ENCODE data around the gene SLC30A2.

Gene SLC30A2

DNA sequence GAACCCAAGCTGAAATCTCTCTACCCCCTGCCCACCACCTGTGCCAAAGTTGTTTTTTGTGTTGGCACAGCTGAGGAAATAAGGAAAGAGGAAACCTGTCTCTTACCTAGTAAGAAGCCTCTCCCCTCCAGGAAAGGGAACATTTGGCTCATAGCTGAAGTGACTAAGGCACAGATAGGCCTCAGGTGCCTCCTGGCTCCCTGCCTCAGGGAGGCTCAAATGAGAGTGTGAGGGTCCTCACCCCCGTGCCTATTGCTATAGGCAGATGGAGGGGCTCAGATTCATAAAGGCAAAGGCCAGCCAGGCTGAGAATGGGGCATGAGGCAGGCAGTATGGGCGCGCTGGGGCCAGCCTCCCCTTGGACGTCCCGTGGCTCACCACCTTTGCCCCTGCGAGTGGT lies 7.4 kb downstream of the SLC30A2 start:
- DNase-seq, result no peak

DNA sequence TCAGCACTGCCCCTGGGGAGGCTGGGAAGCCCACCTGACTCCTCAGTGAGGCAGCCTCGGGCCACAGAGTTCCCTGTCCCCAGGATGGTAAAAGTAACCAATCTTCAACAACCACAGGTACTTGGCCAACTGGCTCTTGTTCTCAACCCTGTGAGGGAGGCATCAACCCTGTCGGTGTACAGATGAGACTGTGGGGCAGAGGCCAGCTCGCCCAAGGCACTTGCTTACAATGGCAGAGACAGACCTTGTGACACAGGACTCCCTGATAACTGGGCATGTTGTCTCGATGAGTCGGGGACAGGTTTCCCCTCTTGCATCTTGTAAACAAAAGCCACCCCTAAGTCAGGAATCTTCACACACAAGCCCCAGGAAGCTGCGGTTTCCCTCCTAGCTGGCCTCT lies 8.0 kb downstream of the SLC30A2 start:
- DNase-seq, result no peak

DNA sequence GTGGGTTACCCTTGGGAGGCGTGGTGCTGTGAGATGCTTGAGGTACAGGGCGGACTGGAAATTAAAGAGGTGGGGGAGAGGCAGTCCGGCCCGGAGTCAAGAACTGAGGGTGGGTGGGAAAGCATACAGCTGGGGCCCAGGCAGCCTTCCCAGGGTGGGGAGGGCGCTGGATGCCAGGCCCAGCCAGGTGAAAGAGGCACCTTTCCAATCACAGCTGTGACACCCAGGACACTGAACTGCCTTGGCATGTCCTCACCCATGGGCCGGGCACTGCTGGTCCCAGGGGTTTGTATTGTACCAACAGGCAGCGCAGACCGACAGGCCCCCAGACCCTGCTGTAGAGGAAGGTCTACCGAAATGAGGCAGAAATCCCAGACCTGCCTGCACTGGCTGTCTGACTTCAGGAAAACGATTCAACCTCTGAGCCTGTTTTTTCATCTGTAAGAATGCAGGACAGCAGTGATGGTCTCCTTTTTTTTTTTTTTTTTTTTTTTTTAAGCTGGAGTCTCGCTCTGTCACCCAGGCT lies 9.1 kb downstream of the SLC30A2 start:
- DNase-seq, result no peak

DNA sequence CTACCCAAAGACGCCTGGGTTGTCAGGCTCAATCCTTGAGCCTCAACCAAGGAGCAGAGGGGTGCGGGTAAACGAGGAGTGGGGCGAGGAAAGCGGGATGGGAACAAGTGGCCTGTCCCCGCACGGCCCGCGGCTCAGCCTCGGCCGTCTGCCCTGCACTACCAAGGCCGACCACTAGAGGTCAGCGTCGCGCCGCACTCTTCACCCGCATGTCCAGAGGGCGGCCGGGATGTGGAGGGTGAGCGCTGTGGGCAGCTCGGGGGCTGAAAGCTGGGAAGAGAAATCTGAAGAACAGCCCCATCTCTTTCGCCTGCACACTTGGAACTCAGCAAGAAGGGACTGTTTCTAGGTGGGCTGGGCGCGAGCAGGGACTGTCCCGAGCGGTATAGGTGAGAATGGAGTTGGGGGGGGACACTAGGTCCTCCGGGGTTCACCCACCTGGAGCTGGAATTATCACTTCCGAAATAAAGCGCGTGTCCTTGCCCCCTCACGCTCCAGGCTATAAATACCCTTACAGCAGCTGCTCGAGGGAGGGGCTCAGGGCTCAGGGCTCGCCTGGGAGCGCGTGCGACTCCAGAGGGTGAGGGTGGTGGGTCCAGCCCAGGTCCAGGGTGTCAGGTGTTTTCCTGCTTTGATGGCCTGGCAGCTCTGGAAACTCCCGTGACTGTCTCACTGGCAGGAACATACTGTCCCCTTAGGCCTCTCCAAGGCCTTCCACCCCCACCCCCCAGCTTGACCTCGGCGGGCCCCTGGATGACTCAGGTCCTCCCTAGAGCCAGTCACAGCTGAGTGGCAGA lies 9.8 kb downstream of the SLC30A2 start:
- peak; percentile 57 to 81 for DNase-seq

DNA sequence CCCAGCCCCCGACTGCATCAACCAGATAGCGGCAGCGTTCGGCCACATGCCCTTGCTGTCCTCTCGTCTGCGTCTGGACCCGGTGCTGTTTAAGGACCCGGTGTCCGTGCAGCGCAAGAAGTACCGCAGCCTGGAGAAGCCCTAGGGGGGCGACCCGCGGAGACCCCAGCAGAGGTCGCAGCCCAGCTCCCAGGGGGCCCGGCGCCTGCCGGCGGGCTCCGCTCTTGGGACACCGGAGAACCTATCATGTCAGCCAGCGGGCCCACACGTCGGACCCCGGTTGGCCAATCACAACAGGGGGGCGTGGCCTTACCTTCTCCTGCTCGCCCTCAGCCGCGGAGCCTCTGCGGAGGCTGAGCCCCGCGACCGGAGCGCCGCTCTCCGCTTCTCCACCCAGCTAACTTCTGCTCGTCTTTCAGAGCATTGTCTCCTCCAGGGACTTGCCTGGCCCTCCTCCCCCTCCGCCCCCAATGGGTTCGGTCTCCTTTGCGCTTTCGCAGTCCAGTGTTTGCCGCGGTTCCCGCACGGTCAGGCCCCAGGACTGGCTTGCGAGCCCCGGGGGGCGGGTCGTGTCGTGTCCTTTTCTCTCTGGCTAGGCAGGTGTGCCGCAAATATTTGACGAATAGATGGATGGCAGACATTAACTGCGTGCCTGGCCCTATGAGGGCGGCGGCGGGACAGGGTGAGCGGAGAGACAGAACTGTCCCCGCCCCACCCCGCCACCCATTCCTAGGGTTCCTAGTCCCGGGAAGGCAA lies 10.5 kb downstream of the SLC30A2 start:
- DNase-seq, result peak; percentile 93 to 96

DNA sequence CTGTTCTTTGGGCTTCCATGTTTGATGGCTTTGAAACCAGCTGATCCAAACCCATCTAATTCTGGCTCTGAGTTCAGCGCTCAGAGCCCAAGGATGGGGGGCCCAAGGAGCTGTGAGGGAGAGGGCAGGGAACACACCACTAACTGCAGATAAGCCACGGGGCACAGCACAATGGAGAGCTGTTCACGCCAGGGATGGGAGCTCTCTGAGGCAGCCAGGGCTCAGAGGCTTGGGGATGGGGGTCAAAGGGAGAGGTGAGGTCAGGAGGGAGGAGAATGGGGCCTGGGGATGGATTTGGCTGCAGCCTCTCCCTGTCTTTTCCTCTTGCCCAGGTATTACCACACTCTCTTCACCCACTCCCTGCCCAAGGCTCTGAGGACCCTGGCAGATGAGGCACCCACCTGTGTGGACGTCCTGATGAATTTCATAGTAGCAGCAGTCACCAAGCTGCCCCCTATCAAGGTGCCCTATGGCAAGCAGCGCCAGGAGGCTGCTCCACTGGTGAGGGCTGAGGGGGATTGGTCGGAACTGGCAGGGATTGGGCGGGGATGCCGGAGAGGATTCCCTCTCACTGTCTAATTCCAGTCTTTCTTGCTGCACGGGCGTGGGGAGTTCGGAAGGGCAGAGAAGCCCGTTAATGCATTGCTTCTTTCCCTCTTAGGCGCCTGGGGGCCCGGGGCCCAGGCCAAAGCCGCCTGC lies 11.3 kb downstream of the SLC30A2 start:
- DNase-seq, result peak in 1 of 2 experiments; percentile 43

DNA sequence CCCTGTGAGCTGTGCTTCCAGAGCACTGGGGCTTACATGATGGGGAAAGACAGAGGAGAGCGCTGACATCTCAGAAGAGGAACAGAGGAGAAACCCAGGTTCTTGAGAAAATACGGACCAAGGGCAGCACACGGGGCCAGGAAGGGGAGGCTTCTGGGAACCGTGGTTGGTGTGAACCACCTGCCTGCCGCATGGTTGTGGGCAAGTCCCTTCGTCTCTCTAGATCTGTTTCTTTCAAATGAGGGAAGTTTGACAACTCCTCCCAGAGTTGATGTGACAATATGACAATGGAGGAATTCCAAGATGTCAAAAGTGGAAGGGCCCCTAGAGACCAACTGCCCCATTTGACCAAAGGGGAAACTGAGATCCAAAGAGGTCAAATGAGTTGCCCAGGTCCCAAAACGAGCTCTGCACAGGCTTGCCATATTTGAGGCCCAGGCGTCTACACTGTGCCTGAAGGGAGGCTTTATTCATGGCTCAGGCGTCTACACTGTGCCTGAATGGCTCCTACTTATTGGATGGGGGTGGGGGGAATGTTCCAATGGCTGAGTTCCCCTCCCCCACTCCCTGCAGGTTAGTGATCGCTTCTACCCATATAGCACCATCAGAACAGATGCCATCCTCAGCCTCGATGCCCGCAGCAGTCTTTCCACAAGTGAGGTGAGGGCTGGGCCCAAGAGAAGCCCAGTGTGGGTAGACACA lies 13.1 kb downstream of the SLC30A2 start:
- no peak for DNase-seq

DNA sequence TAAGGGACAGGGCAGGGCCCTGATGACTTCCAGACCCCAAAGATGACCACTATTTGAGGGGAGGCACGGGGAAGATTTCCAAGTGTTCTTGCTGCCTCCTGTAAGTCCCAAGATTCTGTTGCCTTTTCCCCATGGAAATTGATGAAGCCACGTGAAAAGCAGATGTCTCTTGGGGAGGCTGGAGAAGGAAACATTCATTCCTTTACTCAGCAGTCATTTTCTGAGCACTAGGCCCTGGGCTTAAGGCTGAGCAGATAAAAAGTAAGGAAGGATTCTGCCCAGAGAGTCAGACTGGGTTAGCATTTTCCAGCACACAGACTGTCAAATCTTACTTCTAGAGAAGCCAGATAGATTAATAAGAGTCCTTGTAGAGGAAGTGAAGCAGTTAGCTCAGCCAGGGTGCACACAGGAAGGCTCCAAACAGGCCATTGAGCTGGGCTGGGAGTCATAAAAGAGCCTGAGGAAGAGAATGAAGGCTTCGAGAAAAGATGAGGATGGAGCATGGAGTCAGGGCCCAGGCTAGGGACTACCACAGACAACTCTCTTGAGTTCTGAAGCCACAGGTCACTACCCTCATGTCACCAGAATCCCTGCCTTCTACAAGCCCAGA lies 14.2 kb downstream of the SLC30A2 start:
- DNase-seq, result no peak

DNA sequence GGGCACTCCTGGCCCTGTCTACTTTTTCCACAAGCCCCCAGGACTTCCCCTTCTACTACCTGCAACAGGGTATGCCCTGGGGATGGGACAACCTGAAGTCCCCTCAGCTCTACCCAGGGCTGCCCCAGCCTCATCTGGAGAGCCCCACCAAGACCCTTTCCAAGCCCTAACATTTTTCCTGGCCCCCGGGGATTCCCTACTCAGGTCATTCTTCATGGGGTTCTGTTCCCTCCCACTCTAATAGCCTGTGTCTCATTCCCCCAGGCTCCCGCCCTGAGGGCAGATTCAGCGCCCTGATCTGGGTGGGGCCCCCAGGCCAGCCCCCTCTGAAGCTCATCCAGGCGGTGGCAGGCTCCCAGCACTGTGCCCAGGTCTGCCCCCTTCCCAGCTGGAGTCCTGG lies 14.7 kb downstream of the SLC30A2 start:
- DNase-seq, result no peak

DNA sequence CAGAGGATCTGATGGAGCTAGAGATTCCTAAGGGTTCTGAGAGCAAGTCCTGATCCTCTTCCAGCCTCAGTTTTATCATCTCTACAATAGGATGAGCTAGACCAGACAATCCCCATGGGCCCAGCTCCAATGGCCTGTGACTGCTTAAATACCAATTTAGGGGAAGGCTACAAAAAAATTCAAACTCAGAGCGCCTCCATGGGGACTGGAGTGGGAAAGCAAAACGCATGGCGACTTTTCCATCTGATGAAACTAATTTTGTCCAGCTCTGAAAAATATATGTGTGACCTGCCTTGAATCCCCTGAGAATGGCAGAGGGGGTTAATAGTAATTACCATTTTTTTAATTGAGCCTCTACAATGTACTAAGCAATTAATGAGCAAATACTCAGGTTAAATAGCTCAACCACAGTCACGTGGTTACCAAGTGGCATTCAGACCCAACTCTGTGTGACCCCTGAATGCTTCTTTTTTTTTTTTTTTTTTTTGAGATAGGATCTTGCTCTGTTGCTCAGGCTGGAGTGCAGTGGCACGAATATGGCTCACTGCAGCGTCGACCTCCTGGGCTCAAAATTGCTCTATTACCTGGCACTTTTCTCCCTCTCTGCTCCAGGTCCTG lies 15.9 kb downstream of the SLC30A2 start:
- no peak for DNase-seq

DNA sequence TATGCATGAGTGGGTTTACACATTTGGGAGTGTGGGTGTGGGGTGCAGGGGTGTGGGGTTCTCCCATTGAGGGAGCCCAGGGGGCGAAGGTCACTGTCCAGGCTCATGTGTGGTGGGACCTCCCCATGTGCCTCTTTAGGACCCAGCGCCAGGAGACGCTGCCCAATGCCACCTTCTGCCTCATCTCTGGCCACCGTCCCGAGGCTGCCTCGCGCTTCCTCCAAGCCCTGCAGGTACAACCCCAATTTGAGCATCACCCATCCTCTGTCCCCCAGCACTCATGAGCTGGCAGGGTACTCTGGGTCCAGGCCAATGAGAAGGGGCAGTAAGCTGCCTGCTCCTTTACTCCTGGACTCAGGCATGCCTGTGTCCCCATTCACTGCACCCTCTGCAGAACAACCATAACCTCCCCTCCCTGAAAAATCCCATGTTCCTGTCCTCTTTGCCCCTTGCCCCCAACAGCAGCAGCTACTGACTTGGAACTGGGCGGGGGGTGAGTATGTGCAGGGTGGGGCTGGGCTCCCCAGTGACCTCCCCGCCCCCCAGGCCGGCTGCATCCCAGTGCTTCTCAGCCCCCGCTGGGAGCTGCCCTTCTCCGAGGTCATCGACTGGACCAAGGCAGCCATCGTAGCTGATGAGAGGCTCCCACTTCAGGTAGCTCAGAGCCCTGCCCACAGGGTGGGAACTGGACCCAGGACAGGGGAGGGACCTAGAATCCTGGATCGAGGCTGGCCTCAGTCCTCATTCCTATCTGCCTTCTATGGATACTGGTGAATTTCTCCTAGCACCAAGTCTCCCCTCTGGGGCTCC lies 16.7 kb downstream of the SLC30A2 start:
- no peak for DNase-seq

DNA sequence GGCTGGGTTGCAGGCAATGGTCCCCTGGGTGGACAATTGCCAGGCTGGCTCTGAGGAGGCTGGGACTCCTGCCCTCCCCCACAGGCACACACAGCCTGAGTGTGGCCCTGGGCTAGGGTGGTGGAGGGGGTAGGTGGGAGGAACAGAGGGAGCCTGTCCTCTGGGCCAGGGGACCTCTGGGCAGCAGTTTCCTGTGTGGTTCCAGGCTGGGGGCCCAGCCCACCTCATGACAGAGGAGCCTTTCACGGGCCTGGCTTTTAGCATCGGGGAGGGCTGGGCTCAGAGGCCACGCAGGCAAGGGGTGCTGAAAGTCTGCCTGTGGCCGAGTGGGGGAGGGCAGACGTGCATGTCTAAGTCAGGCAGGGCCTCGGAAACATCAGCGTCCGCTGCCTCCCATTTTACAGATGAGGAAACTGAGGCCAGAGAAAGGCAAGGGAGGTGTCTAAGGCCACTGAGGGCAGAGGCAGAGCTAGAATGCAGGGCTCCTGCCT lies 17.4 kb downstream of the SLC30A2 start:
- no peak for DNase-seq

DNA sequence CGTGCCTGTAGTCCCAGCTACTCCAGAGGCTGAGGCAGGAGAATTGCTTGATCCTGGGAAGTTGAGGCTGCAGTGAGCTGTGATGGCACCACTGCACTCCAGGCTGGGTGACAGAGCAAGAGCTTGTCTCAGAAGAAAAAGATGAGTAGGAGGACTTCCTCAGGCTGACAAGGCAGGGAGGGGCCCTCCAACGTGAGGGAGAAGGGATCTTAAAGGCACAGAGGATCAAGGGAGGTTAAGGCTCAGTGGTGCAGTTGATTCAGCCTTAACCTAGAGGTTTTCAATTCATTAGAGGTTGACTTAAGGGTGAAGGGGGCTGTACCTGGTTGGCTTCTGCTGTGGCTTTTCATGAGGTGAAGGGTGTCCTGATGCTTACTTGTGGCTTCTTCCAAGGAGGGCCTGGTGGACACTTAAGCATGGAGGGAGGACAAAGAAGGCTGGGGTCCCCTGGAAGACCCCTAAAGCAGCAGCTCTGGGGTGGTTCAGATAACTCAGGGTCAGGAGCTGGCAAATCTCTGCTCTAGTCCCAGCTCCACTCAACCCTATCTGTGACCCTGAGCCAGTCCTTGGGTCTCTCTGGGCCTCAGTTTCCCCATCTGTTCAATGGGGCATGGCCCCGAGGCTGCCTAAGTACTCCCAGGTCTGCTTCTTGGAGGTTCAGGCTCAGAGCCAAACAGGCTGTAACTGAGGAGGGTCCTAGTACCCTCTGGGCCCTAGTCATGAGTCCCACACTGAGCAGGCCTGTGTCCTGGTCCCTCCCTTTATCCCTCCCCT lies 18.0 kb downstream of the SLC30A2 start:
- DNase-seq, result no peak

DNA sequence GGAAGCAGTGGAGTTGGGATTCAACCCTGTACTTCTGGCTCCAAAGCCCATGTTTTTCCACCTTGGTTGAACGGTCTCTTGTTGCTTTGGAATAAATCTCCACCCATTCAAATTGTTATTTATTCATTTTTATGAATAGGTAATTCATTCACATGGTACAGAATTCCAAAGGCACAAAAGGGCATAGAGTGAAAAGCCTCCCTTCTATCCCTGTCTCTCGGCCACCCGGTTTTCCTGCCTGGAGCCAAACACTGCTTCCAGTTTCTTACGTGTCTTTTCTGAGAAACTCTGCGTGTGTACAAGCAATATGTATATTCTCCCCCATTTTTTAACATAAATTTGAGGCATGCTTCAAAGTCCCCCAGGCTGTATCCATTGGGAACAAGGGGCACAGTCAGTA lies 20.4 kb downstream of the SLC30A2 start:
- DNase-seq, result no peak

DNA sequence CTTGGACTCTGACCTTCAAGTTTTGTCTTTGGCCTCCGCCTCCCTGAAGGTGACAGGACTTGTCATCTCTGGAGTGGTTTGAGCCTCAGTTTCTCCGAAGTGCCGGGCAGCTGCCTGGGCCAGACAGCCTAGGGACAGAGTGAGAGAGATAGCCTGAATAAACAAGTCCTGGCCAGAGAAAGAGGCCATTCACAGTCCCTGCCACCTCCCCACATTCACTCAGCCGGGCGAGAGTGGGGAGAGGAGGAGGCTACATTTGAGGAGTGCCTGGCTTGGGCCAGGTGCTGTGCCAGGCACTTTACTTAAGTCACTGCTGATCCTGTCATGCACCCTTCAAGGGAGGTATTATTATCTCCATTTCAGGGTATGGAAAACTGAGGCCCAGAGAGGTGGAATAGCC lies 20.9 kb downstream of the SLC30A2 start:
- DNase-seq, result no peak

DNA sequence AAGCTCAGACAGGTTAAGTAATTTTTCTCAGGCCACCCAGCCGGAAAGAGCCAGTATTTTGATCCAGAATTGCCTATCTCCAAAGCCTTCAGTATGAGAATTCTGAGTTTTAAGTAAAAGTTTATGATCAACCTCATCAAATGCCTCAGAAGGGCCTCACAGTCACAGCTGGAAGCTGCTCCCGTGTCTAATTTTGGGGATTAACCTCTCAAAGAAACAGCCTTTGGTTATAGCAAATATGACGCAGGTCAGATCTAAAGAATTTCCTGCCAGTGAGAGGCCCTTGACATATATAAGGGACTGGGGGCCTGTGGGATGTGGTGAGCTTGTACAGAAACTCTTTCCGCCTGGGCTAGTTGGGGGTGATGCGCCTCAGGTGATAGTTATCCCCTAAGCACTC lies 22.1 kb downstream of the SLC30A2 start:
- no peak for DNase-seq

DNA sequence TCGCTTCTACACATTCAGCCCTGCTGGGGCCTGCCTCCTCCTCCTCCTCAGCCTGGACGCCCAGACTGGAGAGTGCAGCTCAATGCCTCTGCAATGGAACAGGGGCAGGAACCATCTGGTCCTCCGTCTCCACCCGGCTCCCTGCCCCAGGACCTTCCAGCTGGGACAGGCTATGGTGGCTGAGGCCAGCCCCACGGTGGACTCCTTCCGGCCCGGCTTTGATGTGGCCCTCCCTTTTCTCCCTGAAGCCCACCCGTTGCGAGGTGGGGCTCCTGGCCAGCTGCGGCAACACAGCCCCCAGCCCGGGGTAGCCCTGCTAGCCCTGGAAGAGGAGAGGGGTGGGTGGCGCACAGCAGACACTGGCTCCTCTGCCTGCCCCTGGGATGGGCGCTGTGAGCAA lies 22.9 kb downstream of the SLC30A2 start:
- no peak for DNase-seq

DNA sequence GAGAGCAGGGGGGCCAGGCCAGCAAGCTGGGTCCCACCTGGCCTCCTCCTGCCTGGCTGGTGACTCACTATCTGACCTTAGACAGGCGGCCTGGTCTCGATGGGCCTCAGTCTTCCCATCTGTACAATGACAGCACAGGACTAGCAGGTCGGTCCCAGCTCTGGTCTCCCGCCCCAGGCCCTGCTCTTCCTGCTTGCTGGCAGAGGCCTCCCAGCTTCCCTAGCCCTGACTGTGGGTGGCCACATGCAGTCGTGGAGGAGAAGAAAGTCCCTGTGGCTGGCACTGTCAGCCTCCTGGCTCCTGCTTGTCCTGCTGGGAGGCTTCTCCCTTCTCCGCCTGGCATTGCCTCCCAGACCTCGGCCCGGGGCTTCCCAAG lies 23.5 kb downstream of the SLC30A2 start:
- DNase-seq, result no peak

DNA sequence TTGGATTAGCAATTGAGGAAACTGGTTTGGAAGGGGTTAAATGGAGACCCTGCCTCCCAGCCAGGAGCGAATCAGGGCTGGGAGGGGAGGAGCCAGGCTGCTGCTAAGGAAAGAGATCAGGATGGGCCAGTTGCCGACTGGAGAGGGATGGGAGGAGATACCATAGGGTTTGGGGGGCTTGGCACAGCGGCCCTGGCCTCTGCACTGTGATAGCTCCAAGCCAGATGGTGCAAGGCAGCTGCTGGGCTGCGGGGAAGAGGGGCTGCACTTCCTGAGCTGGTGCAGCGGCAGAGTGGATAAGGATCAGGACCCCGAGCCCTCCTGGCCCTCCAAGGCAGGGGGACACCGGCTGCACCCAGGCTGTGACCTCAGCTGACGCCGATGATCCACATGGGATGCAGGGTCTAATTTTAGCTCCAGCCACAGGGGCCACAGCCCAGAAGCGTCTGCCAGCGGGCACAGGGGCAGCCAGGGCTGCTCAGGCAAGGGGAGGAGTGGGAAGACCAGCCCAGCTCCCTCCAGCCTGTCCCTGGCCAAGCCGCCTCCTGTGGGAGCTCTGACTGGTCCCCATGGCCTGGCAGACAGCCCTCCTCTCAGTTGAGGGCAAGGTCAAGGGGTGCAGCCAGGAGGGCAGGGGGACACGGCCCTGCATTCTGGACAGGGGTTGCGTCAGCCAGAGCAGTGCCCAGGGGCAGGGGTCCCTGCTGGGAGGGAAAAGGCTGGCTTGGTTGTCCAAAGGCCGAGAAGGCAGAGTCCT lies 24.1 kb downstream of the SLC30A2 start, which contains the start of gene EXTL1:
TSS of gene EXTL1 (plus strand) at position 129 of the 757 bp plus-strand sequence. CDS start 872 bp downstream, outside the sequence.
- peak; percentile 35 to 78 for DNase-seq

All from NCI-H446 (cell line).